Measurements from ENCODE around the gene GARIN5B. TPM values are rescaled to one million over a fixed set of nuclear protein-coding genes. Genes with fewer than 3 reads are reported as not detected.

GARIN5B gene
- total and polyA plus RNA-seq, 5 donors = not detected

DNA sequence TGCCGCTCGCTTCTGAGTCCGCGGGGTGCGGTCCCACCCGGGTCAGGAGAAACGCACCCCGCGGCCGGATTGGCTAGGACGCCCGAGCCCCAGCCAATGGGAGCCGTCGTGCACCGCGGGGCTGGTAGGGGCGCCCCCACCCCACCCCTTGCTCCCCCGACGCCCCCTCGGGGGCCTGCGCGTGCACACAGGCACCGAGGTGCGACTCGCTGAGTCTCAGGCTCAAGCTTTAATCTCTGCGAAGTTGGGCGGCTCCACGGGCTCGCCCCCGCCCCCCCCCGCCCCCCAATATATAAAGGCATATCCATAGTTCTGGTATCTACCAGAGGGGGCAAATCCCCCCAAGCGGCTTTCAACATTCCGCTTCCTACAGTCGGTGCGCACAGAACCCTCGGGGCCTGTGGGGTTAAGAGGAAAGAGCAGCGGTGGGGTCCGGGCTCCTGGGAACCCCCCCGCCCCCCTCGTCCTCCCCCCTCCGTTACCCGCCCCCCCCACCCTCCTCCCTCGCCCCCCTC lies 8.3 kb downstream of the GARIN5B start, which contains the start of gene COX6B2:
Gene COX6B2, minus strand, starts transcription at position 22 of the 515 bp plus-strand sequence. CDS start 198 bp downstream, outside the sequence.
- Histone ChIP-seq H3K27me3 (ENCODE audit: control insufficient read depth, insufficient read depth) (no peaks in the 10 kb centered on the region), H3K4me3 (ENCODE audit: low read length) (peak within 1 kb of the TSS; percentile 24), H3K27ac (ENCODE audit: low read length) (no peak within 1 kb of the TSS), H3K9me3 (ENCODE audit: control insufficient read depth, low read length) (no peaks in the 10 kb centered on the region), H3K4me1 (ENCODE audit: control insufficient read depth, insufficient read depth, low read length) (no peaks in the 10 kb centered on the region)
- ATAC-seq = no peak
- DNase-seq = peak in 1 of 3 donors; percentile 46
- intact Hi-C loops (cut with DNase I) = no loop called here
- WGBS = 2% methylated on average over 43 of the region's 43 CpGs

DNA sequence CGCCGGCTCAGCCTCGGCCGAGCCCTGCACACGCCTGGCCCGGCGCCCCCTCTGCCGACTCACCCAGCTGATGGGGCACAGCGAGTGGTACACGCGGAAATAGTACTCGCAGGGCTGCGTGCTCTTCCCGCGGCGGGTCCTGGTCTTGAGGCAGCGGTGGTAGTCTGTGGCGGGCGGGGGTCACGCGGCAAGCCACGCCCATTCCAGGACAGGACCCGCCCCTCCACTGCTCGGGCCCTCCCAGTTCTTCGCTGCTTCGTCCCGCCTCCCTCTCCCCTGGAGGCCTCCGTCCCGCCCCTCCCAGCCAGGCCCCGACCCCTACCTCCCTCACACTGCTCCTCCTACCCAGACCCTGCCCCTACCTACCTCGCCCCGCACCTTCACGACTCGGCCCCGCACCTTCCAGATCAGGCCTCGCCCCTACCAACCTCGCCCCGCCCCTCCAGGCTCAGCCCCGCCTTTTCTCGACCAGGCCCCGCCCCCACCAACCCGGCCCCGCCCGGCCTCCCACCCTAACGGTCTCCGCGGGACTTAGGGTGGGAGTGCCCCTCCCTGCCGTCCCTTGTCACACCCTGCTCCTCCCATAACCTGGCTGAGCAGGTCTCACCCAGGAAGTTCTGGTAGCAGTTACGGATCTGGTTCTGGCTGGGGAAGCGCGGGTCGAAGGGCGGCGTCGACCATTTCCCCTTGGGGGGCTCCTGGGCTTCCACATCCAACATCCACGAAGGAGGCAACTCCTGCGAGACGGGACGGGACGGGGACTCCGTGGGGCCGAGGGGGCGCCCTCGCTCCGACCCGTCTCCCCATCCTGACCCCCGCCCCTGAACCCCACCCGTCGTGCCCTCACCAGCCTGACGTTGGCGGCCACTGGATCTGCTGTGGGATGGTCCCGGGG lies 9.0 kb downstream of the GARIN5B start:
- DNase-seq (peak; percentile 69 to 86 (median 82)), ATAC-seq (peak; percentile 84 to 93)

DNA sequence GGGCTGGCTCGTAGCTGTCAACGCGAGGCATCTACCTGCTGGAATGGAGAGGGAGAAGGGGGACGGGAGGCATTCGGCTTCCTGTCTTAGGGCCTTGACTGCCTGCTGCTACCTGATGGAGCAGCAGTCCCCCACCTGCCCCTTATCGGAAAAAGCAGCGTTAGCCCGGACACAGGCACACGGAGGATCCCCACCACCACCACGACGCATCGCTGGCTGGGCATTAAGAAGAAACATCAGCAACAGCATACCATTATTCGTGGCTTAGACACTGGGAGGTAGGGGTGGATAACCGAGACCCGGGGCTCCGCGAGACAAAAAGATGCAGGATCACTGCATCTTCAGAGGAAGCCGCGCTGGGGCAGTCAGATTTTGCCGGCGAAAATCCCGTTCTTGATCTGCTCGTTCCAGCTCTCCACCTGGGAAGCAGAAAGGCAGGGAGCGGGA lies 9.7 kb downstream of the GARIN5B start:
- WGBS = 4% methylated on average over 24 of the region's 24 CpGs
- no peaks in the 10 kb centered on the region for H3K9me3 ChIP-seq (ENCODE audit: control insufficient read depth, low read length)
- H3K27me3 ChIP-seq (ENCODE audit: control insufficient read depth, insufficient read depth) = no peaks in the 10 kb centered on the region
- H3K4me1 ChIP-seq (ENCODE audit: control insufficient read depth, insufficient read depth, low read length) = no peaks in the 10 kb centered on the region
- no peak overlapping the region for H3K27ac ChIP-seq (ENCODE audit: low read length)
- intact Hi-C loops (cut with DNase I) = no loop called here
- no peak for ATAC-seq
- no peak for DNase-seq
- H3K4me3 ChIP-seq (ENCODE audit: low read length) = peak overlapping the region; percentile 24

More for the DNA sequence above, 9.0 kb downstream of the GARIN5B start:
- no peaks in the 10 kb centered on the region for H3K27me3 ChIP-seq (ENCODE audit: control insufficient read depth, insufficient read depth)
- WGBS = 1% methylated on average over 71 of the region's 72 CpGs
- intact Hi-C loops (cut with DNase I) = no loop called here
- no peaks in the 10 kb centered on the region for H3K9me3 ChIP-seq (ENCODE audit: control insufficient read depth, low read length)
- H3K4me3 ChIP-seq (ENCODE audit: low read length) = peak overlapping the region; percentile 24
- H3K27ac ChIP-seq (ENCODE audit: low read length) = no peak overlapping the region
- H3K4me1 ChIP-seq (ENCODE audit: control insufficient read depth, insufficient read depth, low read length) = no peaks in the 10 kb centered on the region

DNA sequence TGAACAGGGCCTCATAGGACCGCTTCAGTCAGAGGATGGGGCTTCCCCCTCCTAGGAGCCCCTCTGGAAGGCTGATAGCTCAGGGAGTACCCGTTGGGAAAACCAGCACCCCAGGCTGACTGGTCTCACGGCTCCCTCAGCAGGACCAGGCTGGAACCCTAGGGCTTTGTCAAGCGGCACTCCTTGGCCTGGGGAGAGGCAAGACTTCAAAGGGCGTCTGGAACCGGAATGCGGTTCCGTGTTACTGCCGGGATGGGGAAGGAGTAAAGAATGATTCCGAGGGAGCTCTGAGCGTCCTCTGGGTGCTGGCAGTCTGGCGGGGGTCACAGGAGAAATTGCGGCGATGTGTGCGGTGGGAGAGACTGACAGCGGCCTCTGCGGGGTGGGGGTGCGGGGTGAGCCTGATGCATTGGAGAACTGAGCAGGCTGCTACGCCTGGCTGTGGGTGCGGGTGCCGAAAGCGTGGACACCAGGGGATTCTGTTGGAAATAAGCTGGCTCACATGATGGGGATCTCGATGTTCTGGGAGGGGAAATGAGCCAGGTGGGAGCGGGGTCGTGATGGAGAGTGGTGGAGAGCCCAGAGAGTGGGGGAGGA lies 10.4 kb downstream of the GARIN5B start:
- Histone ChIP-seq H3K4me3 (ENCODE audit: low read length) (no peak overlapping the region), H3K27me3 (ENCODE audit: control insufficient read depth, insufficient read depth) (no peaks in the 10 kb centered on the region), H3K4me1 (ENCODE audit: control insufficient read depth, insufficient read depth, low read length) (no peaks in the 10 kb centered on the region), H3K9me3 (ENCODE audit: control insufficient read depth, low read length) (no peaks in the 10 kb centered on the region), H3K27ac (ENCODE audit: low read length) (no peak overlapping the region)
- peak in 1 of 3 donors; percentile 39 for DNase-seq
- ATAC-seq = no peak
- 57% methylated on average over 25 of the region's 25 CpGs for WGBS
- intact Hi-C loops (cut with DNase I) = no loop called here

GRCh38 chr19:55352040-55352439 lies 11.0 kb downstream of the GARIN5B start:
- Histone ChIP-seq H3K27ac (ENCODE audit: low read length) (no peak overlapping the region), H3K4me3 (ENCODE audit: low read length) (no peak overlapping the region), H3K9me3 (ENCODE audit: control insufficient read depth, low read length) (no peaks in the 10 kb centered on the region), H3K27me3 (ENCODE audit: control insufficient read depth, insufficient read depth) (no peaks in the 10 kb centered on the region), H3K4me1 (ENCODE audit: control insufficient read depth, insufficient read depth, low read length) (no peaks in the 10 kb centered on the region)
- intact Hi-C loops (cut with DNase I) = no loop called here
- ATAC-seq (no peak), DNase-seq (peak in 1 of 3 donors; percentile 9)
- WGBS = 73% methylated on average over 6 of the region's 6 CpGs

DNA sequence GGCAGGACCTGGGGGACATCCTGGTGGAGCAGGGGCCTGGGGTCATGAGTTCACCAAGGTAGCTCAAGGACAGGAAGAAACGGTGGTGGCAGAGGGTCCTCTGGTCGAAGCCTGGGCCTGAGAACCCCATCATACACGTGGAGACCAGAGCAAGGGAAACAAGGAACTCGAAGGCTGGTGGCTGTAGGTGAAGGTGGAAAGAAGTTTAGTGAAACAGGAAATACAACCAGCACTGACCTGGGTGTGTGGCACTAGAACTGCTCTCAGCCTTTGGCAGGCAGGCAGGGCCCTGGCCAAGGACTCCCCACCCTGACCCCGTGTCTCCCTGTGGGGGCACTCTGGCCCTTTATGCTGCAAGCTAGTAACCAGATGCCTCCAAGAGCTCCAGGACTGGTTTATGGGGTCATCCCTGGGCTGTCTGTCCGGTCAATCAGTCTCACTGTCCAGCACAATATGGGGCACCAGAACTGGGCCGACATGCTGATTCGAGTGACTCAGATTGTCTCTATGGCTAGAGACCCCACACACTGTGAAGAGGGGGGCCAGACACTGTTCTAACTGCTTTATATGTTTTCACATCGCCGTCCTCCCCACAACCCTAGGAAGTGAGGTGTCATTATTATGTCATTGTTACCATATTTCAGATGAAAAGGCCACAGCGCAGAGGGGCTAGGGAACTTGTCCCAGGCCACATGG lies 12.3 kb downstream of the GARIN5B start:
- Histone ChIP-seq H3K4me3 (ENCODE audit: low read length) (no peak overlapping the region), H3K27ac (ENCODE audit: low read length) (no peak overlapping the region), H3K27me3 (ENCODE audit: control insufficient read depth, insufficient read depth) (no peaks in the 10 kb centered on the region), H3K9me3 (ENCODE audit: control insufficient read depth, low read length) (no peaks in the 10 kb centered on the region), H3K4me1 (ENCODE audit: control insufficient read depth, insufficient read depth, low read length) (no peaks in the 10 kb centered on the region)
- intact Hi-C loops (cut with DNase I) = no loop called here
- DNase-seq (peak in 1 of 3 donors; percentile 10), ATAC-seq (no peak)
- WGBS = 72% methylated on average over 11 of the region's 11 CpGs

- H3K4me1 ChIP-seq (ENCODE audit: control insufficient read depth, insufficient read depth, low read length) = no peaks in the 10 kb centered on the region
- intact Hi-C loops (cut with DNase I) = no loop called here
- H3K9me3 ChIP-seq (ENCODE audit: control insufficient read depth, low read length) = no peaks in the 10 kb centered on the region
- H3K4me3 ChIP-seq (ENCODE audit: low read length) = no peak overlapping the region
- WGBS = 64% methylated on average over 22 of the region's 22 CpGs
- no peaks in the 10 kb centered on the region for H3K27me3 ChIP-seq (ENCODE audit: control insufficient read depth, insufficient read depth)
- ATAC-seq (no peak), DNase-seq (peak in 1 of 3 donors; percentile 38)
- H3K27ac ChIP-seq (ENCODE audit: low read length) = no peak overlapping the region
These were observed 14.6 kb downstream of the GARIN5B start for GRCh38 chr19:55348317-55349034.

DNA sequence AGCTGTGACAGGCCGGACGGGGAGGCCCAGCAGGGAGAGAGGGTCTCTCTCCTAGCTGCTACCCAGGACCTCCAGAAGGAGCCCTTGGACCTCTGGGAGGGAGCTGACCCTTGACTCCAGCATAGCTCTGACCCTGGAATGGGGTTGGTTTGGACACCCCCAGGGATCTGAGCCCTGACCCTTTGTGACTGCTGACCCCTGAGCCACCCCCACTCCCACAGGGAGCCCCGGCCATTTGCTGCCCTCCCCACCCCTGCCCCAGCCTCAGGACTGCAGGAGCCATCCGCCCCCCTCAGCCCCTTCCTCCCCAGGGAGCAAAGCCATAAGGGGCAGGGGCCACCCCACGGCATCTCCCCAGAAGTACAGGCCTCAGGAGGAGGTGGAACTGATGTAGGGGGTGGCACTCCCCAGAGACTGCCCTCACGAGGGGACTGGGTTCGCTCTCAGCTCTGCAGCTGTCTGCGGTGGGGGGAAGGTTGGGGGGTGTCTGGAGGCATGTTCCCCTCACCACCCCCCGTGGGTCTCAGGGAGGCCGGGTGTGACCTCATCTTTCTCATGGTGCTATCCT lies 15.5 kb downstream of the GARIN5B start:
- intact Hi-C loops (cut with DNase I) = no loop called here
- H3K4me1 ChIP-seq (ENCODE audit: control insufficient read depth, insufficient read depth, low read length) = no peaks in the 10 kb centered on the region
- peak in 1 of 3 donors; percentile 20 for DNase-seq
- H3K27me3 ChIP-seq (ENCODE audit: control insufficient read depth, insufficient read depth) = no peaks in the 10 kb centered on the region
- H3K9me3 ChIP-seq (ENCODE audit: control insufficient read depth, low read length) = no peaks in the 10 kb centered on the region
- WGBS = 78% methylated on average over 10 of the region's 10 CpGs
- H3K4me3 ChIP-seq (ENCODE audit: low read length) = no peak overlapping the region
- ATAC-seq = no peak
- no peak overlapping the region for H3K27ac ChIP-seq (ENCODE audit: low read length)

- Histone ChIP-seq H3K4me3 (ENCODE audit: low read length) (no peak overlapping the region), H3K27ac (ENCODE audit: low read length) (no peak overlapping the region), H3K27me3 (ENCODE audit: control insufficient read depth, insufficient read depth) (no peaks in the 10 kb centered on the region), H3K4me1 (ENCODE audit: control insufficient read depth, insufficient read depth, low read length) (no peaks in the 10 kb centered on the region), H3K9me3 (ENCODE audit: control insufficient read depth, low read length) (no peaks in the 10 kb centered on the region)
- ATAC-seq = peak in 1 of 2 donors; percentile 2
- peak in 1 of 3 donors; percentile 43 for DNase-seq
- intact Hi-C loops (cut with DNase I) = no loop called here
- WGBS = 83% methylated on average over 41 of the region's 41 CpGs
These were observed 16.2 kb downstream of the GARIN5B start for GRCh38 chr19:55346725-55347441.

Measured in right cardiac atrium (tissue), 5 donors.